Endothelial cell of umbilical vein (primary cell): Measurements from ENCODE around the gene CAPN14. TPM values are rescaled to one million over a fixed set of nuclear protein-coding genes. Genes with fewer than 3 reads are reported as not detected.

Experiments
- BruUV-seq: library from RNA; stranded (reverse); fragments of 400-500 nt; replicated peaks from 2 replicates; lab custom pipeline; 2021; lab: Mats Ljungman, UMichigan
- CTCF ChIA-PET: fragments of 300-600, 350-600 bp; sonication (Branson Sonifier 250); formaldehyde crosslinking; loops from one replicate; lab custom pipeline; 2021; ENCODE audit warnings: antibody characterized with exemption, inconsistent platforms; lab: Charles Lee
- POLR2A ChIA-PET: fragments of 300-600, 350-600 bp; sonication (Branson Sonifier 250); formaldehyde crosslinking; loops from one replicate; lab custom pipeline; 2021; ENCODE audit warnings: antibody characterized with exemption, inconsistent platforms; lab: Charles Lee
- DNase-seq: peaks from one replicate; pipeline ENCODE4 v3.0.0-alpha.2; 2011; ENCODE audit warnings: low read depth, low spot score
- FAIRE-seq: peaks from 2 replicates; lab custom pipeline; 2011; peaks lifted over from hg19 to GRCh38; lab: Jason Lieb, UNC
- H2AFZ ChIP-seq: 2 replicates; pipeline ENCODE4 v1.6.0; 2012; ENCODE audit warnings: low read depth, low read length, control low read depth, inconsistent platforms
- H3K27ac ChIP-seq: 2 replicates; pipeline ENCODE4 v1.5.1; 2011; ENCODE audit warnings: low read depth, mild to moderate bottlenecking, control low read depth, low read length, moderate library complexity; ENCODE audit not compliant: insufficient read depth
- H3K27me3 ChIP-seq, 2 experiments: 2 replicates each; pipeline versions ENCODE4 v1.6.0 to v1.6.1; 2011; ENCODE audit warnings: low read length in 2 of 2, mixed read lengths in 1 of 2; ENCODE audit not compliant: control insufficient read depth in 2 of 2, insufficient read depth in 2 of 2
- H3K36me3 ChIP-seq, 2 experiments: 2 replicates in 1 of 2; 3 replicates in 1 of 2; pipeline ENCODE4 v1.5.1; 2011; ENCODE audit warnings: low read length in 2 of 2, mild to moderate bottlenecking in 1 of 2, moderate library complexity in 1 of 2; ENCODE audit not compliant: control insufficient read depth in 2 of 2, insufficient read depth in 2 of 2; ENCODE audit errors: extremely low read depth in 1 of 2
- H3K4me1 ChIP-seq: 3 replicates; pipeline ENCODE4 v1.5.1; 2011; ENCODE audit warnings: mild to moderate bottlenecking, low read length; ENCODE audit not compliant: control insufficient read depth, insufficient read depth; ENCODE audit errors: extremely low read depth
- H3K4me2 ChIP-seq: 2 replicates; pipeline ENCODE4 v1.6.1; 2011; ENCODE audit warnings: low read length, control low read depth, mixed read lengths; ENCODE audit not compliant: insufficient read depth
- H3K4me3 ChIP-seq, 3 experiments: fragments of 200-600 bp in 1 of 3; sonication (generic), shearing (Covaris generic) in 1 of 3; replicated peaks in 1 of 3; 2 replicates each; pipeline ENCODE4 v1.5.1; 2011 to 2016; ENCODE audit warnings: control low read depth in 3 of 3, low read length in 3 of 3, mild to moderate bottlenecking in 2 of 3, inconsistent platforms in 1 of 3, low read depth in 1 of 3, moderate library complexity in 1 of 3; ENCODE audit not compliant: insufficient read depth in 1 of 3
- H3K79me2 ChIP-seq: 2 replicates; pipeline ENCODE4 v1.6.0; 2012; ENCODE audit warnings: low read length, inconsistent platforms; ENCODE audit not compliant: control insufficient read depth, insufficient read depth
- H3K9ac ChIP-seq: replicated peaks from 2 replicates; pipeline ENCODE3; 2011; ENCODE audit warnings: low read length, control low read depth; ENCODE audit not compliant: insufficient read depth; ENCODE audit errors: extremely low read depth
- H3K9me1 ChIP-seq: replicated peaks from 3 replicates; pipeline ENCODE4 v1.6.0; 2011; ENCODE audit warnings: mild to moderate bottlenecking, low read length; ENCODE audit not compliant: control insufficient read depth, insufficient read depth; ENCODE audit errors: extremely low read depth
- H3K9me3 ChIP-seq: replicated peaks from 2 replicates; pipeline ENCODE4 v1.5.1; 2012; ENCODE audit warnings: low read length, inconsistent platforms; ENCODE audit not compliant: control insufficient read depth, insufficient read depth
- H4K20me1 ChIP-seq: replicated peaks from 2 replicates; pipeline ENCODE3; 2011; ENCODE audit warnings: mild to moderate bottlenecking, low read length; ENCODE audit not compliant: control insufficient read depth, insufficient read depth; ENCODE audit errors: extremely low read depth
- EZH2 ChIP-seq: IDR thresholded peaks from 2 replicates; pipeline ENCODE4 v1.6.1; 2012; ENCODE audit warnings: borderline replicate concordance, low read depth, mild to moderate bottlenecking, moderate library complexity, low read length, inconsistent platforms; ENCODE audit not compliant: severe bottlenecking
- FOS ChIP-seq: IDR thresholded peaks from 2 replicates; pipeline ENCODE4 v1.6.1; 2011; ENCODE audit warnings: mild to moderate bottlenecking, low read length, moderate library complexity, borderline replicate concordance; ENCODE audit not compliant: insufficient read depth
- JUN ChIP-seq: IDR thresholded peaks from 2 replicates; pipeline ENCODE4 v1.6.1; 2011; ENCODE audit warnings: borderline replicate concordance, low read depth; ENCODE audit not compliant: insufficient read length, insufficient read depth
- MYC ChIP-seq: IDR thresholded peaks from one replicate; pipeline ENCODE4 v1.6.1; 2011; ENCODE audit warnings: mild to moderate bottlenecking, low read depth, low read length
- POLR2A ChIP-seq: IDR thresholded peaks from 2 replicates; pipeline ENCODE4 v1.6.1; 2012; ENCODE audit warnings: low read depth, mild to moderate bottlenecking, control low read depth, low read length
- POLR2AphosphoS5 ChIP-seq: IDR thresholded peaks from 2 replicates; pipeline ENCODE4 v1.6.1; 2012; ENCODE audit warnings: low read depth, mild to moderate bottlenecking, control low read depth, low read length, moderate library complexity; ENCODE audit not compliant: insufficient read depth
- dilution Hi-C: fragments of 300-500 bp; cut with MboI; formaldehyde crosslinking; loops from one replicate; pipeline ENCODE4 v1.15.0; 2019; ENCODE audit warnings: low sequenced_read_pairs; ENCODE audit not compliant: extremely low pct_ligation_motif_present
- intact Hi-C: fragments of 100-400 bp; cut with micrococcal nuclease; formaldehyde crosslinking; loops from one replicate; pipeline ENCODE4 v1.10.0; 2022
- polyA plus RNA-seq, 4 experiments: library from polyadenylated mRNA; depleted of rRNA in 3 of 4; stranded (reverse) in 3 of 4; unstranded in 1 of 4; fragments of >200 nt; gene quantifications; 2 replicates each; pipeline versions ENCODE4 v1.2.1 to v1.2.3, GENCODE V29; 2011 to 2012; ENCODE audit warnings: missing spikeins in 1 of 4
- total RNA-seq: library from RNA; stranded (reverse); gene quantifications from 2 replicates; pipeline ENCODE4 v1.2.3, GENCODE V29; 2021
- TF ChIP-seq, protein P1 (sequence below): IDR thresholded peaks from 2 replicates; pipeline ENCODE4 v1.6.1; 2011; ENCODE audit not compliant: insufficient read depth, insufficient read length
- TF ChIP-seq, protein P2 (sequence below), 2 donors: IDR thresholded peaks; 1 replicate in 1 of 2; 2 replicates in 1 of 2; pipeline ENCODE4 v1.5.1; 2011; ENCODE audit warnings: low read length in 2 of 2, mild to moderate bottlenecking in 2 of 2, moderate library complexity in 2 of 2, control low read depth in 1 of 2, inconsistent platforms in 1 of 2, low read depth in 1 of 2; ENCODE audit not compliant: insufficient read depth in 1 of 2; ENCODE audit errors: extremely low read depth in 1 of 2

CAPN14 gene
- total and polyA plus RNA-seq, 2 donors (not counting 3 experiments of a cell fraction or from before 2014, with no cell fraction given): 0.01 to 0.15 TPM

DNA sequence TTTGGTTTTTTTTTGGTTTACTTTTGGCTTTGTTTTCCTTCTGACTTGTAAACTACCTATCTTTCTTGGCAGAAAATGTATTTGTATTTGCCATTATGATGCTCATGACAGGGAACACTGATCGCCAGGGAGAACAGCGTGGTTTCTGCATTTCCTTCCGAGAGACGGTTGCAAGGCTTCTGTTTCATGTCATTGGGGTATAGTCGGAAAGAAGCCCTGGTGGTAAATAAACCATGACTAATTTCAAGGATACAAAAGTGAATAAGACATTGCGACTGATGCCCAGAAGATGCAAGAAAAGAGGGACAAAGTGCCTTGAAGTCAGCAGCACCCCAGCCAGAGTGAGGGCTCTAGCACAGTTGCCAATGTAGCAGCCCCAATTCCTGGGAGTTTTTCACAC, 4.2 kb upstream of the CAPN14 start:
- no peaks in the 10 kb centered on the region for H4K20me1 ChIP-seq
- H3K4me1 ChIP-seq: no peaks in the 10 kb centered on the region
- DNase-seq (no peak), FAIRE-seq (no peak)
- no peak overlapping the region for H3K27ac ChIP-seq
- no peaks in the 10 kb centered on the region for H3K79me2 ChIP-seq
- ChIA-PET CTCF (no interaction called here), POLR2A (no interaction called here)
- H3K36me3 ChIP-seq: no peaks in the 10 kb centered on the region
- BruUV-seq: no TSS peak
- no peak overlapping the region for H3K4me2 ChIP-seq
- H3K9me3 ChIP-seq: no peaks in the 10 kb centered on the region
- no peak for TF ChIP-seq POLR2AphosphoS5
- no peak for TF ChIP-seq EZH2
- TF ChIP-seq, protein P1, sequence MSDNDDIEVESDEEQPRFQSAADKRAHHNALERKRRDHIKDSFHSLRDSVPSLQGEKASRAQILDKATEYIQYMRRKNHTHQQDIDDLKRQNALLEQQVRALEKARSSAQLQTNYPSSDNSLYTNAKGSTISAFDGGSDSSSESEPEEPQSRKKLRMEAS: no peak
- TF ChIP-seq MYC: no peak
- no peak for TF ChIP-seq POLR2A
- no peak for TF ChIP-seq FOS
- TF ChIP-seq, protein P2, sequence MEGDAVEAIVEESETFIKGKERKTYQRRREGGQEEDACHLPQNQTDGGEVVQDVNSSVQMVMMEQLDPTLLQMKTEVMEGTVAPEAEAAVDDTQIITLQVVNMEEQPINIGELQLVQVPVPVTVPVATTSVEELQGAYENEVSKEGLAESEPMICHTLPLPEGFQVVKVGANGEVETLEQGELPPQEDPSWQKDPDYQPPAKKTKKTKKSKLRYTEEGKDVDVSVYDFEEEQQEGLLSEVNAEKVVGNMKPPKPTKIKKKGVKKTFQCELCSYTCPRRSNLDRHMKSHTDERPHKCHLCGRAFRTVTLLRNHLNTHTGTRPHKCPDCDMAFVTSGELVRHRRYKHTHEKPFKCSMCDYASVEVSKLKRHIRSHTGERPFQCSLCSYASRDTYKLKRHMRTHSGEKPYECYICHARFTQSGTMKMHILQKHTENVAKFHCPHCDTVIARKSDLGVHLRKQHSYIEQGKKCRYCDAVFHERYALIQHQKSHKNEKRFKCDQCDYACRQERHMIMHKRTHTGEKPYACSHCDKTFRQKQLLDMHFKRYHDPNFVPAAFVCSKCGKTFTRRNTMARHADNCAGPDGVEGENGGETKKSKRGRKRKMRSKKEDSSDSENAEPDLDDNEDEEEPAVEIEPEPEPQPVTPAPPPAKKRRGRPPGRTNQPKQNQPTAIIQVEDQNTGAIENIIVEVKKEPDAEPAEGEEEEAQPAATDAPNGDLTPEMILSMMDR (IDR thresholded peaks at IDR 0.05; ENCODE audit: extremely low read depth in 1 of 2, insufficient read depth in 1 of 2, low read depth in 1 of 2, low read length in 2 of 2): no peak
- no peak for TF ChIP-seq JUN
- dilution Hi-C loops: no loop called here
- H3K27me3 ChIP-seq: no peaks in the 10 kb centered on the region
- intact Hi-C loops: no loop called here
- H3K9me1 ChIP-seq: no peaks in the 10 kb centered on the region
- no peak overlapping the region for H3K4me3 ChIP-seq
- no peak overlapping the region for H2AFZ ChIP-seq
- H3K9ac ChIP-seq: no peak overlapping the region
